ENCODE results near the gene MARCHF4. TPM values are rescaled to one million over a fixed set of nuclear protein-coding genes. Genes with fewer than 3 reads are reported as not detected.

MARCHF4 gene
- total RNA-seq, 4 donors from 2014 or later = 0.13 to 0.76 TPM; not detected in 2

- DNase-seq (ENCODE audit: low spot score in 2 of 2) = no peak
- no peak overlapping the region for H3K4me3 ChIP-seq (ENCODE audit: low read depth, poor library complexity, severe bottlenecking)
- TF ChIP-seq POLR2A (IDR thresholded peaks at IDR 0.05) (no peak), CTCF (IDR thresholded peaks at IDR 0.05) (no peak)
- WGBS, 2 donors = 81 to 88% methylated on average over 12 of the region's 12 CpGs
- intact Hi-C loops (cut with DNase I; ENCODE audit: low total_unique reads) = no loop called here
Observed at GRCh38 chr2:216392945-216393840, 20.9 kb upstream of the MARCHF4 start.

DNA sequence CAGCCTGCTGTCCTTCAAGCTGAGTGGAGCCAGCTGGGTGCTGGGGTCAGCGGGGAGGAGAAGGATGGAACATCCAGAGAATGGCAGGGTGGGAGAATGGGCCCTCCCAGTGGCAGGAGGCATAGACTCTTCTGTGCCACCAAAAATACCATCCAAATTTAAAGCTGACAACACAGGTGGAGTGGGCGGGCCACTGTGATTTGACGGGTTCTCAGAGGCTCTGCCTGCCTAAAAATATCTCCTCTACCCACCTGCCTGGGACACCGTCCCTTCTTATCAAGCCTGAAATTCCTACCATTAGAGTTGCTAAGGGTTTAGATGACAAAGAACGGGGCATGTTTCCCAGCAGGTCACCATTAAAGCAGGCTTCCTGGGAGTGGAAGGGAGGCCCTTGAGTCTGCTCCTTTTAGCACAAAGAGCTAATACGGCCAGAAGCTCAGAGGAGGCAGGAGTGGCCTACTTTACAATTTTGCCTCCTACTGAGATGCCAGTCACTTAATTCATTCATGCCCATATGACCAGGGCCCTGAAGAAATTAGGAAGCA lies 19.8 kb upstream of the MARCHF4 start:
- TF ChIP-seq CTCF (IDR thresholded peaks at IDR 0.05) (no peak), POLR2A (IDR thresholded peaks at IDR 0.05) (no peak)
- intact Hi-C loops (cut with DNase I; ENCODE audit: low total_unique reads) = no loop called here
- DNase-seq (ENCODE audit: low spot score in 2 of 2) = no peak
- 86 to 96% methylated on average over 6 of the region's 6 CpGs for WGBS, 2 donors
- H3K4me3 ChIP-seq (ENCODE audit: low read depth, poor library complexity, severe bottlenecking) = no peak overlapping the region

DNA sequence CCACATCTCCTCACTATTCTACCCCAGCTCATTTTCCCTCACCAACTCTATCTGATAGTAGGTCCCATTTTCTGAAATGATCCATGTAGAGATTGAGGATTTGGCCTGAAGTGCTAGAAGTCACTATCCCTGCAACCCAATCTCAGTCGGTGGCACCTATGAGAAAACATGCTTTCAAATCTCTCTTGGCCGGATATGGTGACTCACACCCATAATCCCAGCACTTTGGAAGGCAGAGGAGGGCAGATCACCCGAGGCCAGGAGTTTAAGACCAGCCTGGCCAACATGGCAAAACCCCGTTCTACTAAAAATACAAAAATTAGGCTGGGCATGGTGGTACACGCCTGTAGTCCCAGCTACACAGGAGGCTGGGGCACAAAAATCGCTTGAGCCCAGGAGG lies 19.1 kb upstream of the MARCHF4 start:
- intact Hi-C loops (cut with DNase I; ENCODE audit: low total_unique reads) = no loop called here
- WGBS, 2 donors = 72 to 79% methylated on average over 6 of the region's 6 CpGs
- no peak overlapping the region for H3K4me3 ChIP-seq (ENCODE audit: low read depth, poor library complexity, severe bottlenecking)
- DNase-seq (ENCODE audit: low spot score in 2 of 2) = no peak
- TF ChIP-seq CTCF (IDR thresholded peaks at IDR 0.05) = no peak
- no peak for TF ChIP-seq POLR2A (IDR thresholded peaks at IDR 0.05)

GRCh38 chr2:216389570-216389969 lies 17.3 kb upstream of the MARCHF4 start:
- 57 to 64% methylated on average over 1 of the region's 1 CpG for WGBS, 2 donors
- intact Hi-C loops (cut with DNase I; ENCODE audit: low total_unique reads) = no loop called here
- DNase-seq (ENCODE audit: low spot score in 2 of 2) = no peak
- H3K4me3 ChIP-seq (ENCODE audit: low read depth, poor library complexity, severe bottlenecking) = no peak overlapping the region
- TF ChIP-seq CTCF (IDR thresholded peaks at IDR 0.05) (no peak), POLR2A (IDR thresholded peaks at IDR 0.05) (no peak)

- intact Hi-C loops (cut with DNase I; ENCODE audit: low total_unique reads) = no loop called here
- 84 to 87% methylated on average over 5 of the region's 5 CpGs for whole genome bisulfite sequencing, 2 donors
- no peak overlapping the region for H3K4me3 ChIP-seq (ENCODE audit: low read depth, poor library complexity, severe bottlenecking)
- TF ChIP-seq POLR2A (IDR thresholded peaks at IDR 0.05) (no peak), CTCF (IDR thresholded peaks at IDR 0.05) (no peak)
- no peak for DNase-seq (ENCODE audit: low spot score in 2 of 2)
Observed at GRCh38 chr2:216388046-216388884, 16.0 kb upstream of the MARCHF4 start.
